AG09319 (cell line): ENCODE data around the gene NAA16.
A peak's percentile ranks its signal among the peaks of the same experiment; 100 is the strongest.

Experiments used
- DNase-seq: peaks from one replicate; pipeline ENCODE4 v3.0.0-alpha.2; 2010; ENCODE audit warnings: low read depth; ENCODE audit errors: extremely low read depth
- CTCF ChIP-seq: IDR thresholded peaks from 2 replicates; pipeline ENCODE4 v1.5.1; 2011; ENCODE audit warnings: low read depth, mild to moderate bottlenecking, inconsistent platforms, low read length, moderate library complexity

The NAA16 gene

GRCh38 chr13:41384749-41385503 is 73.9 kb downstream of the NAA16 start:
- no peak for DNase-seq
- peak; percentile 46 for TF ChIP-seq CTCF

GRCh38 chr13:41386211-41386610 is 75.1 kb downstream of the NAA16 start:
- no peak for TF ChIP-seq CTCF
- no peak for DNase-seq

GRCh38 chr13:41387576-41387975 is 76.5 kb downstream of the NAA16 start:
- DNase-seq = no peak
- TF ChIP-seq CTCF = no peak

GRCh38 chr13:41388143-41388881 is 77.2 kb downstream of the NAA16 start:
- no peak for DNase-seq
- TF ChIP-seq CTCF = no peak

- no peak for TF ChIP-seq CTCF
- DNase-seq = no peak
These were observed 78.5 kb downstream of the NAA16 start for GRCh38 chr13:41389580-41389979.

GRCh38 chr13:41394166-41394565 is 83.1 kb downstream of the NAA16 start:
- no peak for DNase-seq

More at GRCh38 chr13:41394166-41394565, 83.1 kb downstream of the NAA16 start:
- no peak for TF ChIP-seq CTCF
